ENCODE measurements around the gene TRPM5. TPM values are rescaled to one million over a fixed set of nuclear protein-coding genes. Genes with fewer than 3 reads are reported as not detected.

The TRPM5 gene
- total RNA-seq, 1 experiment from 2014 or later, result 0.07 TPM

DNA sequence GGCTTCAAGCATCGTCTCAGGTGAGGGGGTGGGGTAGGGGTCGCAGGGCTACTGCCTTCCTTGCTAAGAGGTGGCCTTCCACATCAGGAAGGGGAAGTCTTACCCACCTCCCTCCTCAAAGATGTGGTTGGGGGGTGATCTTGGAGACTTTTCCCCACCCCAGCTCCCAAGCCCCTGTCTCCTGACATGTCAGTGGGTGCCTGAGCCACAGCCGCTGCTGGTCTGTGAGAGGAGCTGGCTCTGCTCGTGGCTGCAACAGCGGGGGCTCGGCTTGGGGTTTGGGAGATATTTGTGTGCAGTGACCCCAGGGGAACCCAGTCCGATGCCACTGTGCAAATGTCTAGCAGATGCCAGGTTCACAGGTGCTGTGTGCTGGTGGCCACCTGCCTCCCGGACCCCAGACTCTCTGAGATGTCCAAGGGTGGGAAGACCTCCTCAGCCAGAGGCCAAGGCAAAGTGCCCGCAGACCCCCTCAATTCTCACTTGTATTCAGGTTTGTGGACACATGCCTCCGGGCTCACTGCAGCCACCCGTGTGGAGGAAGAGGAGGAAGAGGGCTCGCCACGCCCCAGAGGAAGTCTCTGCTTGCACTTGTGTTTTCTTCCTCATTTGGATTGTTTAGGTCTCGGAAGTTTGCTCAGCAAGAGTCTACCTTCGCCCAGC, 2.4 kb upstream of the TRPM5 start:
- H3K4me3 Mint-ChIP-seq, result no peak overlapping the region
- CTCF ChIA-PET, result no interaction called here
- DNase-seq (ENCODE audit: low spot score) (no peak), ATAC-seq (no peak)
- H3K36me3 Mint-ChIP-seq, result no peaks in the 10 kb centered on the region
- H3K27me3 Mint-ChIP-seq (ENCODE audit: low read depth), result peaks cover 85% of the 10 kb centered on the region
- H3K4me1 Mint-ChIP-seq, result peaks cover 3% of the 10 kb centered on the region
- no peak overlapping the region for H3K27ac Mint-ChIP-seq
- POLR2A ChIA-PET, result no interaction called here
- no peaks in the 10 kb centered on the region for H3K9me3 Mint-ChIP-seq
- TF ChIP-seq GABPB1 (CRISPR knock-in tag; IDR thresholded peaks at IDR 0.05), result no peak
- TF ChIP-seq EMX1 (CRISPR knock-in tag; IDR thresholded peaks at IDR 0.05), result no peak

- Mint-ChIP-seq H3K27ac (no peak overlapping the region), H3K27me3 (ENCODE audit: low read depth) (peaks cover 85% of the 10 kb centered on the region), H3K9me3 (no peaks in the 10 kb centered on the region), H3K4me3 (peak overlapping the region; percentile 76), H3K4me1 (peaks cover 3% of the 10 kb centered on the region), H3K36me3 (no peaks in the 10 kb centered on the region)
- ATAC-seq (no peak), DNase-seq (ENCODE audit: low spot score) (no peak)
- CTCF ChIA-PET, result interaction anchor here (1.1 to 2.0 kb wide), 6 partner anchors 9 to 446 kb away, joined by 3 to 9 read pairs (median 4); no protein-coding TSS in a partner anchor
- POLR2A ChIA-PET, result no interaction called here
- TF ChIP-seq ZNF423 (CRISPR knock-in tag; IDR thresholded peaks at IDR 0.05) (peak; percentile 30; the same call in 1 of the 2 replicates), PRRX2 (CRISPR knock-in tag; IDR thresholded peaks at IDR 0.05) (no peak)
Observed at GRCh38 chr11:2445746-2446551, 1.6 kb upstream of the TRPM5 start.

DNA sequence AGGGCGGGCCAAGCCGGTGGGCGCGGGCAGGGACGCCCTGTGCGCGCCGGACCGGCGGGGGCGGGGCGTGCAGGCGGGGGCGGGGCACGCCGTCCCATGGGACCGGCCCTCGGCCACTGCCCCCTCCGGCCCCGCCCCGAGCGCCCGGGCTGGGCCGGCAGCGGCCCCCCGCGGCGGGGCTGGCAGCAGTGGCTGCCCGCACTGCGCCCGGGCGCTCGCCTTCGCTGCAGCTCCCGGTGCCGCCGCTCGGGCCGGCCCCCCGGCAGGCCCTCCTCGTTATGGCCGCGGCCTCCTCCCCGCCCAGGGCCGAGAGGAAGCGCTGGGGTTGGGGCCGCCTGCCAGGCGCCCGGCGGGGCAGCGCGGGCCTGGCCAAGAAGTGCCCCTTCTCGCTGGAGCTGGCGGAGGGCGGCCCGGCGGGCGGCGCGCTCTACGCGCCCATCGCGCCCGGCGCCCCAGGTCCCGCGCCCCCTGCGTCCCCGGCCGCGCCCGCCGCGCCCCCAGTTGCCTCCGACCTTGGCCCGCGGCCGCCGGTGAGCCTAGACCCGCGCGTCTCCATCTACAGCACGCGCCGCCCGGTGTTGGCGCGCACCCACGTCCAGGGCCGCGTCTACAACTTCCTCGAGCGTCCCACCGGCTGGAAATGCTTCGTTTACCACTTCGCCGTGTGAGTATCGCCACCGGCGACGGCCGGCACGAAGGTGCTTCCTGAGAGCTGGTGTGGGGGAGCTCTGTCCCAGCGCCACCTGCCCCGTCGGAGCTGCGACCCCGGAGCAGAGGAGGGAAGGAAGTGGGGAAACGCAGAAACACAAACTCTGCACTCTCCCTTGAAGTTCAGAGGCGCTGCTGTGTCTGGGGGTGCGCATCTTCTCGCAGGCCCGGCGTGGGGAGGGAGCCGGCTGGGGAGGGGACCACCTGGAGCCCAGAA, 769 bp upstream of the TRPM5 start, which contains the start of gene KCNQ1:
Gene KCNQ1 (plus strand): TSS at position 188 of the 925 bp plus-strand sequence. CDS start 91 bp downstream, at position 279.
- peak within 1 kb of the TSS; percentile 76 for H3K4me3 Mint-ChIP-seq
- peak; percentile 39 for DNase-seq (ENCODE audit: low spot score)
- no peaks in the 10 kb centered on the region for H3K36me3 Mint-ChIP-seq
- ChIA-PET CTCF (interaction anchor here (1.1 to 2.0 kb wide), 6 partner anchors 8 to 447 kb away, joined by 3 to 9 read pairs (median 4); no protein-coding TSS in a partner anchor), POLR2A (no interaction called here)
- peaks cover 3% of the 10 kb centered on the region for H3K4me1 Mint-ChIP-seq
- H3K27me3 Mint-ChIP-seq (ENCODE audit: low read depth), result peaks cover 86% of the 10 kb centered on the region
- H3K9me3 Mint-ChIP-seq, result no peaks in the 10 kb centered on the region
- peak; percentile 84 for TF ChIP-seq ZNF121 (CRISPR knock-in tag; IDR thresholded peaks at IDR 0.05)
- 0 out of 2 replicates have a peak, but pooled peaks have one; percentile 15 for TF ChIP-seq TEAD1 (CRISPR knock-in tag; IDR thresholded peaks at IDR 0.05)
- TF ChIP-seq FOXP1 (CRISPR knock-in tag; IDR thresholded peaks at IDR 0.05; ENCODE audit: borderline replicate concordance), result peak; percentile 72
- TF ChIP-seq ZNF423 (CRISPR knock-in tag; IDR thresholded peaks at IDR 0.05), result peak; percentile 22; the same call in 1 of the 2 replicates
- TF ChIP-seq, protein P1, sequence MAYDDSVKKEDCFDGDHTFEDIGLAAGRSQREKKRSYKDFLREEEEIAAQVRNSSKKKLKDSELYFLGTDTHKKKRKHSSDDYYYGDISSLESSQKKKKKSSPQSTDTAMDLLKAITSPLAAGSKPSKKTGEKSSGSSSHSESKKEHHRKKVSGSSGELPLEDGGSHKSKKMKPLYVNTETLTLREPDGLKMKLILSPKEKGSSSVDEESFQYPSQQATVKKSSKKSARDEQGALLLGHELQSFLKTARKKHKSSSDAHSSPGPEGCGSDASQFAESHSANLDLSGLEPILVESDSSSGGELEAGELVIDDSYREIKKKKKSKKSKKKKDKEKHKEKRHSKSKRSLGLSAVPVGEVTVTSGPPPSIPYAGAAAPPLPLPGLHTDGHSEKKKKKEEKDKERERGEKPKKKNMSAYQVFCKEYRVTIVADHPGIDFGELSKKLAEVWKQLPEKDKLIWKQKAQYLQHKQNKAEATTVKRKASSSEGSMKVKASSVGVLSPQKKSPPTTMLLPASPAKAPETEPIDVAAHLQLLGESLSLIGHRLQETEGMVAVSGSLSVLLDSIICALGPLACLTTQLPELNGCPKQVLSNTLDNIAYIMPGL (CRISPR knock-in tag; IDR thresholded peaks at IDR 0.05), result 0 out of 2 replicates have a peak, but pooled peaks have one; percentile 33
- TF ChIP-seq, protein P2, sequence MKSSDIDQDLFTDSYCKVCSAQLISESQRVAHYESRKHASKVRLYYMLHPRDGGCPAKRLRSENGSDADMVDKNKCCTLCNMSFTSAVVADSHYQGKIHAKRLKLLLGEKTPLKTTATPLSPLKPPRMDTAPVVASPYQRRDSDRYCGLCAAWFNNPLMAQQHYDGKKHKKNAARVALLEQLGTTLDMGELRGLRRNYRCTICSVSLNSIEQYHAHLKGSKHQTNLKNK (CRISPR knock-in tag; IDR thresholded peaks at IDR 0.05), result no peak
- peak; percentile 91 for ATAC-seq
- no peak within 1 kb of the TSS for H3K27ac Mint-ChIP-seq

- DNase-seq (ENCODE audit: low spot score), result no peak
- Mint-ChIP-seq H3K36me3 (no peaks in the 10 kb centered on the region), H3K4me1 (peaks cover 3% of the 10 kb centered on the region), H3K27me3 (ENCODE audit: low read depth) (peaks cover 86% of the 10 kb centered on the region), H3K9me3 (peaks cover 5% of the 10 kb centered on the region), H3K27ac (no peak overlapping the region), H3K4me3 (no peak overlapping the region)
- TF ChIP-seq E2F1 (CRISPR knock-in tag; IDR thresholded peaks at IDR 0.05), result no peak
- ChIA-PET CTCF (interaction anchor here (0.6 to 1.4 kb wide), 4 partner anchors 23 to 448 kb away, joined by 3 to 4 read pairs (median 4); no protein-coding TSS in a partner anchor), POLR2A (no interaction called here)
- no peak for ATAC-seq
Observed at GRCh38 chr11:2443406-2443805, 908 bp downstream of the TRPM5 start.

All from WTC11 (cell line).